HUDEP-2 (cell line): ENCODE data around the gene DNAJA1.

Source experiments
- DNase-seq, 76 experiments: peaks; one replicate each; lab custom pipeline; 2025; ENCODE audit not compliant: unreplicated experiment in 76 of 76; lab: John Stamatoyannopoulos, UW

Gene DNAJA1

GRCh38 chr9:33025572-33026342, 684 bp downstream of the DNAJA1 start:
- DNase-seq, result peak in 64 of 76 experiments; percentile 5 to 79 (median 46)

GRCh38 chr9:33029231-33029786, 4.2 kb downstream of the DNAJA1 start:
- no peak for DNase-seq

DNA sequence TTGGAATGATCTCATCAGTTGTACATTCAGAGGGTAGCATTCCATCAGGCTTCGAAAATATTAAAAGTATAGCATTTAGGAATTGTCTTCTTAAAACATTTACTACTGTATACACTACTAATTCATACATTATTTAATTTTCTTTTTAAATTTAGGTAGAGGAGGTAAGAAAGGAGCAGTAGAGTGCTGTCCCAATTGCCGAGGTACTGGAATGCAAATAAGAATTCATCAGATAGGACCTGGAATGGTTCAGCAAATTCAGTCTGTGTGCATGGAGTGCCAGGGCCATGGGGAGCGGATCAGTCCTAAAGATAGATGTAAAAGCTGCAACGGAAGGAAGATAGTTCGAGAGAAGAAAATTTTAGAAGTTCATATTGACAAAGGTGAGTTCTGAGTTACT, 5.2 kb downstream of the DNAJA1 start:
- no peak for DNase-seq

- no peak for DNase-seq
These were observed 7.2 kb downstream of the DNAJA1 start for GRCh38 chr9:33032292-33032691.

GRCh38 chr9:33032865-33033264, 7.8 kb downstream of the DNAJA1 start:
- DNase-seq, result no peak

DNA sequence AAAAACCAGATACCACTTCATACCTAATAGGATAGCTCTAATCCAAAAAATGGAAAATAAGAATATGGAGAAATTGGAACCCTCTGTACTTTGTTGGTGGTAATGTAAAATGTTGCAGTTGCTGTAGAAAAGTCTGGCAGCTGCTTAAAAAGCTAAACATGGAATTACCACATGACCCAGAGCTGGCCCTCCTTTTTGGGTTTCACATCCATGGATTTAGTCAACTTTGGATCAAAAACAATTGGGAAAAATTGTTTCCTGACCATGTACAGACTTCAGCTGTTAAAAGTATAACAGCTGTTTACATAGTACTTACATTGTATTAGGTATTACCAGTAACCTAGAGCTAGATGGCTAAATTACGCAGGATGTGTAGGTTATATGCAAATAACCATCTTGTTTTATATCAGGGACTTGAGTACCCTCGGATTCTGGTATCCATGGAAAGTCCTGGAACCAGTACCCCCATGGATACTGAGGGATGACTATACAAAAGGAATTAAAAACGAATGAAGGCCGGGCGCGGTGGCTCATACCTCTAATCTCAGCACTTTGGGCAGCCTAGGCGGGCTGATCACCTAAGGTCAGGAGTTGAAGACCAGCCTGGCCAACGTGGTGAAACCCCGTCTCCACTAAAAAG, 15.8 kb downstream of the DNAJA1 start:
- no peak for DNase-seq

DNA sequence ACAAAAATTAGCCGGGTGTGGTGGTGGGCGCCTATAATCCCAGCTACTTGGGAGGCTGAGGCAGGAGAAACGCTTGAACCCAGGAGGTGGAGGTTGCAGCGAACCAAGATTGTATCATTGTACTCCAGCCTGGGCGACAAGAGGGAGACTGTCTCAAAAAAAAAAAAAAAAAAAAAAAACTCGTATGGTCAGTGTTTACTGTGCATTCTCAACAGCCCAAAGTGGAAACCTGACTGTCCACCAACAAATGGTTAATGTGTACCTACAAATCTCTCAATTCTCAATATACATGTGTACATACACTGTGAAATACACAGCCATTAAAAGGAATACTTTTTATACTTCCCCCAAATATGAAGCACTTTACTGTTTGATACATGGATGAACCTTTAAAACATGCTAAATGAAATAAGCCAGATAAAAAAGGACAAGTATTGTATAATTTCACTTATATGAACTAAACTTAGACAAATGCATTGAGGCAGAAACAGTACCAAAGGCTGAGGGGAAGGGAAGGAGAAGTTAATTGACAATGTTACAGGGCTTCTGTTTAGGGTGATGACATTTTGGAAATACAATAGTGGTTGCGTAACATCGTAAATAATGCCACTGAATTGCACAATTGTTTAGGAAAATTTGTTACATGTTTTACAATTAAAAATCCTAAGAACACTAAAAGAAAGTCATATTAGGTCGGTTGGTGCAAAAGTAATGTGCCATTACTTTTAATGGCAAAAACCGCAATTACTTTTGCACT, 16.5 kb downstream of the DNAJA1 start:
- DNase-seq, result no peak

- DNase-seq, result no peak
These were observed 17.4 kb downstream of the DNAJA1 start for GRCh38 chr9:33042473-33042872.

DNA sequence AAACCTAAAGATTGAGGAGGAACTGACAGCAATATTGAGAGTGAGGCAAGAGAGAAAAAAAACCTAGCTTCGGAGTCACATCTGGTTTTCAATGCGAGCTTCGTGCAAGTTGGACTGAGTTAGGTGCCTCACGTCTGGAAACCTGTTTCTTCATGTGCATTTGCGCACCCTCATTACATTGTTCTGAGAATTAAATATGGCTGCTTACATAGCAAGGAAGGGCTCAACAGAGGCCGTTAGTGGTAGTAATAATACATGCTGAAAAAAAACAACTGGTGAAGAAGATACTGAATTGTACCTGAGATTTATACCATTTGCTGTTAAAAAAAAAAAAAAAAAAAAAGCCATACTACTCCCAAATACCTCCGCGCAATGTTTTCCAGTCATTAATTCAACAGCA, 18.6 kb downstream of the DNAJA1 start:
- DNase-seq, result no peak

DNA sequence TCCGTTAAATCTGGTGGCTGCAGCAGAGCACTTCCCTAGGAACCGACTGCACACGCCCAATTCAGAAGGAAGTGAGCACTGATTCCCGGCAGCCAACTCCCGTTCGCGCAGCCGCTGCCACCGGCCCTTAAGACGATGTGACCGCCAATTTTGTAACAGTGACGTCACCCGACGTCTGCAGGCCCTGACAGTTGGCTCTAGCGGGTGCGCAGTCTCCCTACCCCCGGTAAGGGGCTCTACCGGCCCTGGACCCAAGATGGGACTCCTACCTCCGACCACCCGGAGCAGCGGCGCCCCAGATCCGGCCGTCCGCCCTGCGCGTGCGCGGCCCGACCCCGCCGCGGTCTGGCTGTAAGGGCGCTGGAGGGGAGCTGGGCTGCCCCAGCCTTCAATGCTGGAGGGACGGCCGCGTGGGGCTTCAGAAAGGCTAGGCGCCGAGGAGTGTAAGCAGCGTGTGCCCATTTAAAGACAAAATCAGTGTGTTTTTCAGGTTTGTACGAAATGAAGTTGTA, 19.1 kb downstream of the DNAJA1 start:
- DNase-seq, result peak in 20 of 76 experiments; percentile 1 to 53 (median 23)

GRCh38 chr9:33044677-33045282, 19.7 kb downstream of the DNAJA1 start:
- peak in 1 of 76 experiments; percentile 14 for DNase-seq

GRCh38 chr9:33046061-33046460, 21.0 kb downstream of the DNAJA1 start:
- DNase-seq, result no peak

GRCh38 chr9:33048054-33048465, 23.0 kb downstream of the DNAJA1 start:
- DNase-seq, result no peak

DNA sequence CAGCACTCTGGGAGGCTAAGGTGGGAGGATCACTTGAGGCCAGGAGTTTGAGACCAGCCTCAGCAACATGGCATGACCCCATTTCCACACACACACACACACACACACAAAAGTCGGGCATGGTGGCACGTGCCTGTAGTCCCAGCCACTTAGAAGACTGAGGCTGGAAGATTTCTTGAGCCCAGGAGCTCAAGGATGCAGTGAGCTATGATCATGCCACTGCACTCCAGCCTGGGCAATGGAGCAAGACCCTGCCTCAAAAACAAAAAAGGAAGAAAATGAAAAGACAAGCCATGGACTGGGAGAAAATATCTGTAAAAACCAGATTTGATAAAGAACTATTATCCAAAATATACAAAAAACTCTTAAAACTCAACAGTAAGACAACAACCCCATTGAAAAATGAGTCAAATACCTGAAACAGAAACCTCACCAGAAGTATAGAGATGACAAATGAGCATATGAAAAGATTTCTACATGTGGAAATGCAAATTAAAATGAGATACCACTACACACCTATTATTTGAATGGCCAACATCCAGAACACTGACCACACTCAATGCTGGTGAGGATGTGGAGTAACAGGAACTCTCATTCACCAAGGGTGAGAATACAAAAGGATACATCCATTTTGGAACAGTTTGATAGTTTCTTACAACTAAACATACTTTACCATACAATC, 24.7 kb downstream of the DNAJA1 start:
- DNase-seq, result no peak

- DNase-seq, result no peak
These were observed 26.1 kb downstream of the DNAJA1 start for GRCh38 chr9:33051144-33051543.

DNA sequence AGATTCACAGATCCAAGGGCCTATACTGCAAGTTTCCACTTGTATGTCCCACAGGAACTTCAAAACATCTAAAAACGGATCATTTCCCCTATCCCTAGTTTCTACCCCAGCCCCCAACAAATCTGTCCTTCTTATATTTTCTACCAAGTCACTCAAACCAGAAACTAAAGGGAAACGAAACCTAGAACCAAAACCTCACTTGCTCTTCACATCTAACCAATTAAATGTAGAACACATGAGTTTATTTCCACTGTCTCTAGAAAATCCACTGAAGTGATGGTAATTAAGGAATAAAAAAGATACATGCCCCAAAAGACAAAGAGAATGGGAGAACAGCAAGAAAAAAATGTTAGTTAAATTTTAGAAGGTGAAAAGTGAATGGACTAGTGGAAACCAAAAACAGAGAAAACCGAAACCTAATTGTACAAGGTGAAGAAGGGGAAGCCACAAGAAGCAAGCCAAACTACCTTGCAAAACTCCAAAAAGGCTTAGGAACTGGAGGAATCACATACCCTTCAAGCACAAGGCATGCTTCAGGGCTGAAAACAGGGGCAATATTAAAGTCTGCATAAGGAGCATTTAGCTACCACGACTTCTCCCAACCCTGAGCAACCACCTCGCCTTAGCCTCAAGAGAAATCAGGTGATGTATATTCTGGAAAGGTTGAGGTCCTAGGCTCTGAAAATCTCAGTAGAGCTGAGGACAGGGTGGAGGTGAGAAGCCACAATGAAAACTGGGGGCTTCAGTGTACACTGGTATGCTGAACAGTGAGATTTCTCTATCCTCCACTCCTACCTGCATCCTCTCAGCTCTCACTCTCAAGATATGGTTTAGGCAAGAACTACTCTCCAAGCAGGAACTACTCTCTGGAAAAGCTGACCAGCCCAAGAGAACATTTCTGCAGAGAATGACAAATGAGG, 40.3 kb downstream of the DNAJA1 start:
- DNase-seq, result no peak

DNA sequence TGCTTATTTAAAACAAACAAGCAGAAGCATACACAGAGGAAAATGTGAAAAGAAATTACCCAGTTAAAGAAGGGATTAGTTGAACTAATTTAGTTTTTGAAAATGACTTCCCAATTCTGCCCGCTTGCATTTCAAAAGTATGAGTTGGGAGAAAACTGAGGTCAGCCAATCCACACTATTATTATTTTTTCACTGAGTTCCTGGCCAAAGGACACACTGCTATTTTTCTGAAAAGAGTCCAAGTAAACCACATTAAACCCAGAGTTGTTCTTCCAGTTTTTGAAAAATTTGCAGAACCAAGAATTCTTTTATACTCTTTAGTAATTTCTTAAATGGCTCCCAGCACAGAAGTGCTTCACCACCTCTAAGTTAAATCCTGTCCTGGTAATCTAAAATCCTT, 43.9 kb downstream of the DNAJA1 start:
- no peak for DNase-seq

GRCh38 chr9:33076046-33077004, 51.3 kb downstream of the DNAJA1 start, which contains the start of gene SMU1:
Gene SMU1 (minus strand): TSS chr9:33076674. CDS start chr9:33076608, 66 bp downstream.
- DNase-seq, result peak in 75 of 76 experiments; percentile 26 to 95 (median 91)
